ENCODE data around the gene ZFYVE26. TPM values are rescaled to one million over a fixed set of nuclear protein-coding genes. Genes with fewer than 3 reads are reported as not detected.

ZFYVE26 gene
- total RNA-seq, 1 experiment from 2014 or later: 21.1 TPM

DNA sequence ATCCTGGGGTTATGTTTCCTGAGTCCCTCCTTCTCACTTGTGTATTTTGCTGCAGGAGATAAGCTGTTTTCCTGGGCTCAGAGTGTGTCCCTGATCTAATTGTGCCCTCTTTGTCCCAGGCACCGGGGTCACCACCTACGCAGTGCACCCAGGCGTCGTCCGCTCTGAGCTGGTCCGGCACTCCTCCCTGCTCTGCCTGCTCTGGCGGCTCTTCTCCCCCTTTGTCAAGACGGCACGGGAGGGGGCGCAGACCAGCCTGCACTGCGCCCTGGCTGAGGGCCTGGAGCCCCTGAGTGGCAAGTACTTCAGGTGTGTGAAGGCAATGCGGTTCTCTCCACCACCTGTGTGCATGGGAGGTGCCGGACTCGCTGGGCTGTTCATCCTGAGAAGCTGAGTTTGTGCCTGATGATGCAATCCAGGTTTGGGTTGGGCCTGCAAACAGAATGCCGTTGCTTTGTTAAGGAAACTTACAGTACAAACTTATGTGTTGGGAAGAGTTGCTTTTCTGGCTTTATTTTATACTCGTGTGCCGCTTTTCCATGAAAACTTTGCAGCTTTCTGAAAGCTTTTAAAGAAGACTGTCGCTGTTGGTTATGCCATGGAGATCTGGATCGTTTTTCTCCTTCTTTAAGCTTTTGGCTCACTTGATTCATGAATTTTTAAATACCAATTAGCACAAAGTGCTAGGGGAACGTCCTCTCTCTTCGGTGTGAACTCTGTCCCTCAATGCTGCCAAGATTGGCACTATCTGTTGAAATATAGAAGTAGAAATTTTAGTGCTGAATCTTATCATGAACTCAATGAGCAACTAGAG, 87.1 kb downstream of the ZFYVE26 start:
- DNase-seq: no peak
- CTCF ChIA-PET: interaction anchor here (1.4 kb wide), 1 partner anchor 25 kb away, joined by 3 read pairs; no protein-coding TSS in a partner anchor
- ATAC-seq: no peak; the same call in 1 of the 2 replicates

GRCh38 chr14:67728258-67728657, 88.1 kb downstream of the ZFYVE26 start:
- Histone ChIP-seq H3K4me3 (ENCODE audit: low read length) (no peak overlapping the region), H3K9me2 (replicated peaks; ENCODE audit: low read length) (no peaks in the 10 kb centered on the region), H3K4me2 (ENCODE audit: low read length) (no peak overlapping the region), H3K27me3 (ENCODE audit: low read length) (no peaks in the 10 kb centered on the region), H4K20me1 (ENCODE audit: low read length) (no peaks in the 10 kb centered on the region), H2AFZ (ENCODE audit: low read length) (no peak overlapping the region), H3K9ac (ENCODE audit: low read length) (no peak overlapping the region), H3K4me1 (ENCODE audit: insufficient read depth, low read length) (no peaks in the 10 kb centered on the region), H3K27ac (ENCODE audit: low read length) (no peak overlapping the region), H3K79me2 (ENCODE audit: low read length) (no peaks in the 10 kb centered on the region), H3K36me3 (ENCODE audit: low read depth, low read length) (no peaks in the 10 kb centered on the region), H3K9me3 (ENCODE audit: low read length) (no peaks in the 10 kb centered on the region), H3F3A (ENCODE audit: low read length, unreplicated experiment) (no peaks in the 10 kb centered on the region)
- ATAC-seq (no peak), DNase-seq (no peak)
- POLR2A ChIA-PET (ENCODE audit: unreplicated experiment): no interaction called here
- CTCF ChIA-PET: no interaction called here
- TF ChIP-seq EZH2phosphoT487 (IDR thresholded peaks at IDR 0.05; ENCODE audit: borderline replicate concordance, low read length): no peak
- intact Hi-C loops (cut with micrococcal nuclease): no loop called here
- no TSS peak for BruUV-seq (replicated peaks)

More for the DNA sequence above, 87.1 kb downstream of the ZFYVE26 start:
- Histone ChIP-seq H3K79me2 (ENCODE audit: low read length) (no peaks in the 10 kb centered on the region), H4K20me1 (ENCODE audit: low read length) (no peaks in the 10 kb centered on the region), H3K36me3 (ENCODE audit: low read depth, low read length) (no peaks in the 10 kb centered on the region), H3K9ac (ENCODE audit: low read length) (no peak overlapping the region), H3K27ac (ENCODE audit: low read length) (no peak overlapping the region), H3F3A (ENCODE audit: low read length, unreplicated experiment) (no peaks in the 10 kb centered on the region), H3K4me2 (ENCODE audit: low read length) (no peak overlapping the region), H3K4me3 (ENCODE audit: low read length) (no peak overlapping the region), H3K9me2 (replicated peaks; ENCODE audit: low read length) (no peaks in the 10 kb centered on the region), H3K27me3 (ENCODE audit: low read length) (no peaks in the 10 kb centered on the region), H3K9me3 (ENCODE audit: low read length) (no peaks in the 10 kb centered on the region), H2AFZ (ENCODE audit: low read length) (no peak overlapping the region), H3K4me1 (ENCODE audit: insufficient read depth, low read length) (no peaks in the 10 kb centered on the region)
- POLR2A ChIA-PET (ENCODE audit: unreplicated experiment): no interaction called here
- no TSS peak for BruUV-seq (replicated peaks)
- intact Hi-C loops (cut with micrococcal nuclease): no loop called here
- TF ChIP-seq CTCF (conservative IDR thresholded peaks at IDR 0.05; ENCODE audit: low read depth, low read length) (no peak), EZH2 (IDR thresholded peaks at IDR 0.05; ENCODE audit: low read length, unreplicated experiment) (no peak), EZH2phosphoT487 (IDR thresholded peaks at IDR 0.05; ENCODE audit: borderline replicate concordance, low read length) (no peak)

DNA sequence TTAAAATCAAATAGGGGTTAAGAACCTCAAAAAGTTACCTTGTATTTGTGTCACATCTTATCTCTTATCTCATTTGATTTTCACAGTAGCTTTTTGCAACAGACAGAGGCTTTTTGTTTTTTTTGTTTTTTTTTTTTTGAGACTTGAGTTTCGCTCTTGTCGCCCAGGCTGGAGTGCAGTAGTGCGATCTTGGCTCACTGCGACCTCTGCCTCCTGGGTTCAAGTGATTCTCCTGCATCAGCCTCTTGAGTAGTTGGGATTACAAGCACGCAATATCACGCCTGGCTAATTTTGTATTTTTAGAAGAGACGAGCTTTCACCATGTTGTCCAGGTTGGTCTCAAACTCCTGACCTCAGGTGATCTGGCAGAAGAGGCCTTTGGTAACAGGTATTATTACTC, 89.0 kb downstream of the ZFYVE26 start:
- TF ChIP-seq EZH2phosphoT487 (IDR thresholded peaks at IDR 0.05; ENCODE audit: borderline replicate concordance, low read length): no peak
- TF ChIP-seq EZH2 (IDR thresholded peaks at IDR 0.05; ENCODE audit: low read length, unreplicated experiment): no peak
- TF ChIP-seq CTCF (conservative IDR thresholded peaks at IDR 0.05; ENCODE audit: low read depth, low read length): no peak
- Histone ChIP-seq H4K20me1 (ENCODE audit: low read length) (no peaks in the 10 kb centered on the region), H3K27ac (ENCODE audit: low read length) (no peak overlapping the region), H3K9me3 (ENCODE audit: low read length) (no peaks in the 10 kb centered on the region), H2AFZ (ENCODE audit: low read length) (no peak overlapping the region), H3K9me2 (replicated peaks; ENCODE audit: low read length) (no peaks in the 10 kb centered on the region), H3F3A (ENCODE audit: low read length, unreplicated experiment) (no peaks in the 10 kb centered on the region), H3K36me3 (ENCODE audit: low read depth, low read length) (no peaks in the 10 kb centered on the region), H3K4me2 (ENCODE audit: low read length) (no peak overlapping the region), H3K9ac (ENCODE audit: low read length) (no peak overlapping the region), H3K79me2 (ENCODE audit: low read length) (no peaks in the 10 kb centered on the region), H3K4me3 (ENCODE audit: low read length) (no peak overlapping the region), H3K27me3 (ENCODE audit: low read length) (no peaks in the 10 kb centered on the region), H3K4me1 (ENCODE audit: insufficient read depth, low read length) (no peaks in the 10 kb centered on the region)
- DNase-seq: no peak
- no TSS peak for BruUV-seq (replicated peaks)
- POLR2A ChIA-PET (ENCODE audit: unreplicated experiment): no interaction called here
- no peak for ATAC-seq
- intact Hi-C loops (cut with micrococcal nuclease): no loop called here
- CTCF ChIA-PET: interaction anchor here (0.6 kb wide), 1 partner anchor 206 kb away, joined by 16 read pairs; no protein-coding TSS in a partner anchor
